ENCODE measurements around the gene LZTR1. TPM values are rescaled to one million over a fixed set of nuclear protein-coding genes. Genes with fewer than 3 reads are reported as not detected.

LZTR1 gene
- total and polyA plus RNA-seq, 2 of the 8 experiments (the other 6 are each of a cell fraction or from before 2014, with no cell fraction given), result 22.3 to 31.0 TPM

DNA sequence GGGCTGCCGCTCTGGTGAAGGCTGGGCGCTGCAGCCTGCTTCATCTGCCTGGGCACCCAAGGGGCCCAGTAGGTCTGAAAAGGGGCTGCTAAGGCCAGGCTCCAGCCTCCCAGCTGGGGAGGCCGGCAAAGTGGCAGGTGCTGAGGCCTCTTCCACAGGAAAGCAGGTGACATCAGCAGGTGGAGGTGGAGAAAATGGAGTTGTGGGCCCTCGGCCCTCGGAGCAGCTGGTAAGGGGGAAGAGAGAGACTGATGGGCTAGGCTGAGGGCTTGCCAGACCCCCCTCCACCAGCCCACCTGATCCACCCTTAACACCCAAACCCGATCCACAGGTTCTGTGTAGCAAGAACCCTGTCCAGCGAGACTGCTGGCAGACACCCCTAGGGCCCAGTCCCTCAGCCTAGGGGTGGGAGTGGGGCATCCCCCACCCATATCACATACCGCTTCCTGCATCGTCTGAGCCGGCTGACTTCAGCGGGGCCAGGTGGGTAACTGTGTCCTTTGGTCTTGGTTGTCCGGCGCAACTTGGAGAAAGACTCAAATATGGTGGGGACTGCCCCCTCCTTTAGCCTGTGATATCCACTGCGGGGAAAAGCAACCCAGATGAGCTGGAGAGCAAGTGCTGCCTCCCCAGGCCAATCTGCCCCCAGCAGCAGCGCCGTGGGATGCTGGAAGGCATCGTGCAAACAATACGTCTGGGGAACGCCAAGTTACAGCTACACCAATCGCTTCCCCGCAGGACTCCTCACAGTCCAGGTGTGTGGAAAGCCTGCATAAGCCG lies 18.3 kb downstream of the LZTR1 start (continued):
- TF ChIP-seq RNF2 (IDR thresholded peaks at IDR 0.05; ENCODE audit: borderline replicate concordance, low read depth, low read length, missing control alignments, poor library complexity, severe bottlenecking), result no peak
